GM23338 (cell line): Measurements from ENCODE around the gene PPM1L. TPM values are rescaled to one million over a fixed set of nuclear protein-coding genes. Genes with fewer than 3 reads are reported as not detected.

Experiments
- ATAC-seq: fragments of 200-7000 bp; cut with Tn5 transposase; 3 replicates; pipeline ENCODE4 v1.9.1; 2020
- DNase-seq: peaks from one replicate; pipeline ENCODE4 v3.0.0-alpha.2; 2015; ENCODE audit warnings: low spot score
- H2AFZ ChIP-seq: fragments of 200-600 bp; sonication (generic); 2 replicates; pipeline ENCODE4 v1.8.0; 2016; ENCODE audit warnings: antibody characterized with exemption, mild to moderate bottlenecking, moderate library complexity
- H3F3A ChIP-seq: fragments of 200-600 bp; sonication (generic); replicated peaks from 2 replicates; pipeline ENCODE4 v1.8.0; 2017; ENCODE audit warnings: antibody characterized with exemption, mixed run types, low read depth
- H3K27ac ChIP-seq: fragments of 200-600 bp; sonication (generic); 2 replicates; pipeline ENCODE4 v1.6.1; 2016; ENCODE audit warnings: low read depth
- H3K27me3 ChIP-seq: fragments of 200-600 bp; sonication (generic); 2 replicates; pipeline ENCODE4 v1.8.0; 2016; ENCODE audit warnings: mild to moderate bottlenecking, mixed run types, moderate library complexity; ENCODE audit not compliant: insufficient read depth
- H3K36me3 ChIP-seq: fragments of 200-600 bp; sonication (generic); 2 replicates; pipeline ENCODE4 v1.8.0; 2016; ENCODE audit warnings: mild to moderate bottlenecking; ENCODE audit not compliant: insufficient read depth
- H3K4me1 ChIP-seq: fragments of 200-600 bp; sonication (generic); 2 replicates; pipeline ENCODE4 v1.8.0; 2016; ENCODE audit warnings: mild to moderate bottlenecking, moderate library complexity; ENCODE audit not compliant: insufficient read depth
- H3K4me2 ChIP-seq: fragments of 200-600 bp; sonication (generic); 2 replicates; pipeline ENCODE4 v1.7.1; 2017; ENCODE audit warnings: mixed run types
- H3K4me3 ChIP-seq: fragments of 200-600 bp; sonication (generic); 2 replicates; pipeline ENCODE4 v1.6.1; 2016; ENCODE audit warnings: mixed run types
- H3K79me2 ChIP-seq: fragments of 200-600 bp; sonication (generic); replicated peaks from 2 replicates; pipeline ENCODE4 v1.8.0; 2017; ENCODE audit warnings: mild to moderate bottlenecking; ENCODE audit not compliant: insufficient read depth
- H3K9me2 ChIP-seq: fragments of 200-600 bp; sonication (generic); 2 replicates; pipeline ENCODE4 v1.8.0; 2017; ENCODE audit not compliant: insufficient read depth
- H4K20me1 ChIP-seq: fragments of 200-600 bp; sonication (generic); replicated peaks from 2 replicates; pipeline ENCODE4 v1.8.0; 2017; ENCODE audit warnings: mild to moderate bottlenecking; ENCODE audit not compliant: insufficient read depth
- H3K27ac Mint-ChIP-seq: 2 replicates; pipeline ENCODE4 v1.8.0; 2020; ENCODE audit warnings: inconsistent platforms, mild to moderate bottlenecking, moderate library complexity, mixed read lengths
- H3K27me3 Mint-ChIP-seq: 3 replicates; pipeline ENCODE4 v1.8.0; 2022; ENCODE audit warnings: low read depth, mild to moderate bottlenecking, moderate library complexity, mixed read lengths, inconsistent platforms; ENCODE audit not compliant: insufficient read depth, poor library complexity
- H3K36me3 Mint-ChIP-seq: 3 replicates; pipeline ENCODE4 v1.8.0; 2021; ENCODE audit warnings: low read depth, mild to moderate bottlenecking, inconsistent platforms, moderate library complexity, mixed read lengths
- H3K4me1 Mint-ChIP-seq: 3 replicates; pipeline ENCODE4 v1.8.0; 2020; ENCODE audit warnings: mild to moderate bottlenecking, inconsistent platforms, mixed read lengths
- H3K4me3 Mint-ChIP-seq: 3 replicates; pipeline ENCODE4 v1.8.0; 2021; ENCODE audit warnings: moderate library complexity, mild to moderate bottlenecking, inconsistent platforms, mixed read lengths
- H3K9me3 Mint-ChIP-seq: 3 replicates; pipeline ENCODE4 v1.8.0; 2020; ENCODE audit warnings: moderate library complexity, mild to moderate bottlenecking, inconsistent platforms, mixed read lengths
- CREB1 ChIP-seq: fragments of 250-450 bp; sonication (Bioruptor Pico); IDR thresholded peaks from 2 replicates; pipeline ENCODE4 v1.5.0; 2020; ENCODE audit warnings: low read depth, mild to moderate bottlenecking, moderate library complexity
- EZH2 ChIP-seq: fragments of 200-600 bp; sonication (generic); IDR thresholded peaks from one replicate; pipeline ENCODE4 v1.8.0; 2017; ENCODE audit warnings: antibody characterized with exemption, mild to moderate bottlenecking, low read depth; ENCODE audit not compliant: unreplicated experiment
- JUNB ChIP-seq: IDR thresholded peaks from one replicate; pipeline ENCODE4 v1.6.1; 2016; ENCODE audit warnings: antibody characterized with exemption; ENCODE audit not compliant: unreplicated experiment
- NANOG ChIP-seq: IDR thresholded peaks from 2 replicates; pipeline ENCODE4 v1.6.1; 2016; ENCODE audit warnings: antibody characterized with exemption, borderline replicate concordance
- POLR2AphosphoS5 ChIP-seq: IDR thresholded peaks from 2 replicates; pipeline ENCODE4 v1.6.1; 2016; ENCODE audit warnings: antibody characterized with exemption, low read depth
- STAT1 ChIP-seq: IDR thresholded peaks from one replicate; pipeline ENCODE4 v1.6.1; 2016; ENCODE audit warnings: antibody characterized with exemption; ENCODE audit not compliant: unreplicated experiment
- ZNF114 ChIP-seq: fragments of 250-450 bp; sonication (Bioruptor Pico); IDR thresholded peaks from 2 replicates; pipeline ENCODE4 v1.5.0; 2020; ENCODE audit warnings: mild to moderate bottlenecking, moderate library complexity
- ZNF331 ChIP-seq: fragments of 250-450 bp; sonication (Bioruptor Pico); IDR thresholded peaks from 2 replicates; pipeline ENCODE4 v1.5.0; 2020; ENCODE audit warnings: low read depth, mild to moderate bottlenecking, moderate library complexity
- polyA plus RNA-seq: library from polyadenylated mRNA; unstranded; fragments of >200 nt; fragmentation: Nextera tagmentation; extraction: Ambion mirVana; gene quantifications from 2 replicates; pipeline ENCODE4 v1.2.1, GENCODE V29; 2016
- total RNA-seq: library from RNA; depleted of rRNA; stranded (reverse); fragments of >200 nt; shearing (Covaris generic); gene quantifications from 2 replicates; pipeline ENCODE4 v1.2.3, GENCODE V29; 2014
- TF ChIP-seq, protein P1 (sequence below): IDR thresholded peaks from 2 replicates; pipeline ENCODE4 v1.6.1; 2016; ENCODE audit warnings: antibody characterized with exemption
- TF ChIP-seq, protein P2 (sequence below), 2 experiments: fragments of 200-600 bp in 1 of 2; sonication (generic) in 1 of 2; conservative IDR thresholded peaks; 2 replicates each; pipeline versions ENCODE4 v1.5.1 to v1.6.1; 2016 to 2017; ENCODE audit warnings: antibody characterized with exemption in 2 of 2, low read depth in 2 of 2, mild to moderate bottlenecking in 2 of 2, moderate library complexity in 1 of 2
- TF ChIP-seq, protein P3 (sequence below): fragments of 250-450 bp; sonication (Bioruptor Pico); IDR thresholded peaks from 2 replicates; pipeline ENCODE4 v1.5.0; 2020; ENCODE audit warnings: mild to moderate bottlenecking, moderate library complexity

The PPM1L gene
- total and polyA plus RNA-seq, 2 experiments from 2014 or later: 3.9 to 26.4 TPM

DNA sequence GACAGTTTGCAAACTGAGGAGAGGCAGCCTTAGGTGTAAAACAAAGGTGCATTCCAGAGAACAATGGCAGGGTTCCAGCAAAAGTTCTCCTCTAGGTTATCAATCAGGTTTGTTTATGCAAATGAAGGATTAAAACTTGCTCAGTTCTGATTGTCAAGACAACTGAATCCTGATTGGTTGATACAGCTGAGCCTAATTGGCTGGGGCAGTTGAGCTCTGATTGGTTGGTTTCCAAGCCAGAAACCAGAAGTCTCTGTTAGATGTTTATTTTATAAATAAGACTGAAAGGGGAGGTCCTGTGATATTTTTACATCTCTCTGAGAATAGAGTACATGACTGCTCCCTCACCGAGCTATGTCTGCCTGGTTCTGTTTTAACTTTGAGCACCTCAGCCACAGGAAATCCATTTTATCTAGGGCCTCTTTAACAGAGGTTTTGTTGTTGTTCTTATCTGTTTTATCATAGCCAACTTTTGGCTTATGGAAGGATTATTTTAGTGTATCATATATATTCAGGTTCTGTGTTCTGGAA, 37.8 kb downstream of the PPM1L start (continued):
- TF ChIP-seq, protein P1, sequence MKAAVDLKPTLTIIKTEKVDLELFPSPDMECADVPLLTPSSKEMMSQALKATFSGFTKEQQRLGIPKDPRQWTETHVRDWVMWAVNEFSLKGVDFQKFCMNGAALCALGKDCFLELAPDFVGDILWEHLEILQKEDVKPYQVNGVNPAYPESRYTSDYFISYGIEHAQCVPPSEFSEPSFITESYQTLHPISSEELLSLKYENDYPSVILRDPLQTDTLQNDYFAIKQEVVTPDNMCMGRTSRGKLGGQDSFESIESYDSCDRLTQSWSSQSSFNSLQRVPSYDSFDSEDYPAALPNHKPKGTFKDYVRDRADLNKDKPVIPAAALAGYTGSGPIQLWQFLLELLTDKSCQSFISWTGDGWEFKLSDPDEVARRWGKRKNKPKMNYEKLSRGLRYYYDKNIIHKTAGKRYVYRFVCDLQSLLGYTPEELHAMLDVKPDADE: no peak
- TF ChIP-seq, protein P2, sequence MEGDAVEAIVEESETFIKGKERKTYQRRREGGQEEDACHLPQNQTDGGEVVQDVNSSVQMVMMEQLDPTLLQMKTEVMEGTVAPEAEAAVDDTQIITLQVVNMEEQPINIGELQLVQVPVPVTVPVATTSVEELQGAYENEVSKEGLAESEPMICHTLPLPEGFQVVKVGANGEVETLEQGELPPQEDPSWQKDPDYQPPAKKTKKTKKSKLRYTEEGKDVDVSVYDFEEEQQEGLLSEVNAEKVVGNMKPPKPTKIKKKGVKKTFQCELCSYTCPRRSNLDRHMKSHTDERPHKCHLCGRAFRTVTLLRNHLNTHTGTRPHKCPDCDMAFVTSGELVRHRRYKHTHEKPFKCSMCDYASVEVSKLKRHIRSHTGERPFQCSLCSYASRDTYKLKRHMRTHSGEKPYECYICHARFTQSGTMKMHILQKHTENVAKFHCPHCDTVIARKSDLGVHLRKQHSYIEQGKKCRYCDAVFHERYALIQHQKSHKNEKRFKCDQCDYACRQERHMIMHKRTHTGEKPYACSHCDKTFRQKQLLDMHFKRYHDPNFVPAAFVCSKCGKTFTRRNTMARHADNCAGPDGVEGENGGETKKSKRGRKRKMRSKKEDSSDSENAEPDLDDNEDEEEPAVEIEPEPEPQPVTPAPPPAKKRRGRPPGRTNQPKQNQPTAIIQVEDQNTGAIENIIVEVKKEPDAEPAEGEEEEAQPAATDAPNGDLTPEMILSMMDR (conservative IDR thresholded peaks at IDR 0.05; ENCODE audit: low read depth in 2 of 2): no peak
- TF ChIP-seq ZNF331 (CRISPR knock-in tag) (no peak), NANOG (no peak)

DNA sequence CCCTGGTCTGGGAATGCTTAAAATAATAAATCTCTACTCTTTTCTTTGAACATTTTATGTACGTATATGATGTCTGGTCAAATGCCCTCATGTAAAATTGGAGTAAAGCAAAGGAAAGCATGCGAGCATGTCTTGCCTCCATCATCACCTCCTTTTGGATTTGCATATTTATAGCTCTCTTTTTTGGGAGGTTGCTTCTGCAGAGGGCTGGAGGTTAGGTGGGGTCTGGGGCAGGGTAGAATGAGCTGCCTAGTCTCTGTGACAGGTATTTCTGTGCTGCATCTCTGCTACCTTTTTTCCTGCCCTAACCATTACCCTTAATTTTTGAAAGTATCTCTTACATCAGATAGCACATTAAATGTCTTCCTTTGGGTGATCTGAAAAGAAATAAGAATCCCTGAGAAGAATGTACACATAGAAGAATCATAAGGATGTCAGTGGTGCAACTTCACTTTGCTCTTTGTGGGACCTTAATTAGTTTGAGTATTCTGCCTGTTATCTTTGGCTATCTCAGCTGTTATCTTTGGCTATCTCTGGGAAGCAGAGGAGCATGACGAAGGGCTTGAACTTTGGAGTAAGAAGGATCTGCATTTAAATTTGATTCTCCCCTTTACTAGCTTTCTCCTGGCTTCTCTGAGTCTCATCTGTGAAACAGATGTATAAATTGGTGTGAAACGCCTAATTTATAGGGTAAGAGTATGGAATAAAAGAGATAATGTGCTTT, 40.2 kb downstream of the PPM1L start:
- Histone ChIP-seq H3K27ac (no peak overlapping the region), H3F3A (no peaks in the 10 kb centered on the region), H3K27me3 (no peaks in the 10 kb centered on the region), H3K4me1 (peaks cover 14% of the 10 kb centered on the region), H3K36me3 (no peaks in the 10 kb centered on the region), H2AFZ (no peak overlapping the region), H3K4me2 (no peak overlapping the region), H3K9me2 (no peaks in the 10 kb centered on the region), H3K4me3 (no peak overlapping the region), H4K20me1 (no peaks in the 10 kb centered on the region), H3K79me2 (no peaks in the 10 kb centered on the region; the same call in 1 of the 2 replicates)
- Mint-ChIP-seq H3K27ac (no peak overlapping the region), H3K4me3 (no peak overlapping the region), H3K4me1 (peaks cover 30% of the 10 kb centered on the region), H3K9me3 (no peaks in the 10 kb centered on the region), H3K36me3 (no peaks in the 10 kb centered on the region), H3K27me3 (no peaks in the 10 kb centered on the region)
- ATAC-seq: no peak; the same call in 2 of the 3 replicates
- no peak for DNase-seq
- TF ChIP-seq CREB1 (CRISPR knock-in tag) (no peak), EZH2 (no peak), ZNF331 (CRISPR knock-in tag) (no peak), ZNF114 (CRISPR knock-in tag) (no peak), JUNB (no peak), STAT1 (no peak), POLR2AphosphoS5 (no peak)
- TF ChIP-seq, protein P3, sequence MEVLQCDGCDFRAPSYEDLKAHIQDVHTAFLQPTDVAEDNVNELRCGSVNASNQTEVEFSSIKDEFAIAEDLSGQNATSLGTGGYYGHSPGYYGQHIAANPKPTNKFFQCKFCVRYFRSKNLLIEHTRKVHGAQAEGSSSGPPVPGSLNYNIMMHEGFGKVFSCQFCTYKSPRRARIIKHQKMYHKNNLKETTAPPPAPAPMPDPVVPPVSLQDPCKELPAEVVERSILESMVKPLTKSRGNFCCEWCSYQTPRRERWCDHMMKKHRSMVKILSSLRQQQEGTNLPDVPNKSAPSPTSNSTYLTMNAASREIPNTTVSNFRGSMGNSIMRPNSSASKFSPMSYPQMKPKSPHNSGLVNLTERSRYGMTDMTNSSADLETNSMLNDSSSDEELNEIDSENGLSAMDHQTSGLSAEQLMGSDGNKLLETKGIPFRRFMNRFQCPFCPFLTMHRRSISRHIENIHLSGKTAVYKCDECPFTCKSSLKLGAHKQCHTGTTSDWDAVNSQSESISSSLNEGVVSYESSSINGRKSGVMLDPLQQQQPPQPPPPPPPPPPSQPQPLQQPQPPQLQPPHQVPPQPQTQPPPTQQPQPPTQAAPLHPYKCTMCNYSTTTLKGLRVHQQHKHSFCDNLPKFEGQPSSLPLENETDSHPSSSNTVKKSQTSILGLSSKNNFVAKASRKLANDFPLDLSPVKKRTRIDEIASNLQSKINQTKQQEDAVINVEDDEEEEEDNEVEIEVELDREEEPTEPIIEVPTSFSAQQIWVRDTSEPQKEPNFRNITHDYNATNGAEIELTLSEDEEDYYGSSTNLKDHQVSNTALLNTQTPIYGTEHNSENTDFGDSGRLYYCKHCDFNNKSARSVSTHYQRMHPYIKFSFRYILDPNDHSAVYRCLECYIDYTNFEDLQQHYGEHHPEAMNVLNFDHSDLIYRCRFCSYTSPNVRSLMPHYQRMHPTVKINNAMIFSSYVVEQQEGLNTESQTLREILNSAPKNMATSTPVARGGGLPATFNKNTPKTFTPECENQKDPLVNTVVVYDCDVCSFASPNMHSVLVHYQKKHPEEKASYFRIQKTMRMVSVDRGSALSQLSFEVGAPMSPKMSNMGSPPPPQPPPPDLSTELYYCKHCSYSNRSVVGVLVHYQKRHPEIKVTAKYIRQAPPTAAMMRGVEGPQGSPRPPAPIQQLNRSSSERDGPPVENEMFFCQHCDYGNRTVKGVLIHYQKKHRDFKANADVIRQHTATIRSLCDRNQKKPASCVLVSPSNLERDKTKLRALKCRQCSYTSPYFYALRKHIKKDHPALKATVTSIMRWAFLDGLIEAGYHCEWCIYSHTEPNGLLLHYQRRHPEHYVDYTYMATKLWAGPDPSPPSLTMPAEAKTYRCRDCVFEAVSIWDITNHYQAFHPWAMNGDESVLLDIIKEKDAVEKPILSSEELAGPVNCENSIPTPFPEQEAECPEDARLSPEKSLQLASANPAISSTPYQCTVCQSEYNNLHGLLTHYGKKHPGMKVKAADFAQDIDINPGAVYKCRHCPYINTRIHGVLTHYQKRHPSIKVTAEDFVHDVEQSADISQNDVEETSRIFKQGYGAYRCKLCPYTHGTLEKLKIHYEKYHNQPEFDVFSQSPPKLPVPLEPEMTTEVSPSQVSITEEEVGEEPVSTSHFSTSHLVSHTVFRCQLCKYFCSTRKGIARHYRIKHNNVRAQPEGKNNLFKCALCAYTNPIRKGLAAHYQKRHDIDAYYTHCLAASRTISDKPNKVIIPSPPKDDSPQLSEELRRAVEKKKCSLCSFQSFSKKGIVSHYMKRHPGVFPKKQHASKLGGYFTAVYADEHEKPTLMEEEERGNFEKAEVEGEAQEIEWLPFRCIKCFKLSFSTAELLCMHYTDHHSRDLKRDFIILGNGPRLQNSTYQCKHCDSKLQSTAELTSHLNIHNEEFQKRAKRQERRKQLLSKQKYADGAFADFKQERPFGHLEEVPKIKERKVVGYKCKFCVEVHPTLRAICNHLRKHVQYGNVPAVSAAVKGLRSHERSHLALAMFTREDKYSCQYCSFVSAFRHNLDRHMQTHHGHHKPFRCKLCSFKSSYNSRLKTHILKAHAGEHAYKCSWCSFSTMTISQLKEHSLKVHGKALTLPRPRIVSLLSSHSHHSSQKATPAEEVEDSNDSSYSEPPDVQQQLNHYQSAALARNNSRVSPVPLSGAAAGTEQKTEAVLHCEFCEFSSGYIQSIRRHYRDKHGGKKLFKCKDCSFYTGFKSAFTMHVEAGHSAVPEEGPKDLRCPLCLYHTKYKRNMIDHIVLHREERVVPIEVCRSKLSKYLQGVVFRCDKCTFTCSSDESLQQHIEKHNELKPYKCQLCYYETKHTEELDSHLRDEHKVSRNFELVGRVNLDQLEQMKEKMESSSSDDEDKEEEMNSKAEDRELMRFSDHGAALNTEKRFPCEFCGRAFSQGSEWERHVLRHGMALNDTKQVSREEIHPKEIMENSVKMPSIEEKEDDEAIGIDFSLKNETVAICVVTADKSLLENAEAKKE (CRISPR knock-in tag): no peak
- TF ChIP-seq, protein P2 (conservative IDR thresholded peaks at IDR 0.05; ENCODE audit: low read depth in 2 of 2): no peak
